Neural crest cell (in vitro differentiated cells): ENCODE measurements around the gene RIPOR2. TPM values are rescaled to one million over a fixed set of nuclear protein-coding genes. Genes with fewer than 3 reads are reported as not detected.

Source experiments
- DNase-seq: peaks from one replicate; pipeline ENCODE4 v3.0.0; 2021; ENCODE audit warnings: low read depth, mixed read lengths, low spot score
- H3K27ac Mint-ChIP-seq: one replicate; pipeline ENCODE4 v1.8.0; 2021; ENCODE audit warnings: mild to moderate bottlenecking, mixed read lengths; ENCODE audit not compliant: unreplicated experiment
- H3K27me3 Mint-ChIP-seq: 2 replicates; pipeline ENCODE4 v1.8.0; 2021; ENCODE audit warnings: low read depth, mild to moderate bottlenecking, mixed read lengths
- H3K36me3 Mint-ChIP-seq: 2 replicates; pipeline ENCODE4 v1.8.0; 2021; ENCODE audit warnings: low read depth, mild to moderate bottlenecking, mixed read lengths
- H3K4me1 Mint-ChIP-seq: 2 replicates; pipeline ENCODE4 v1.8.0; 2021; ENCODE audit warnings: mixed read lengths
- H3K4me3 Mint-ChIP-seq: one replicate; pipeline ENCODE4 v1.8.0; 2021; ENCODE audit warnings: mild to moderate bottlenecking, mixed read lengths
- H3K9me3 Mint-ChIP-seq: 2 replicates; pipeline ENCODE4 v1.8.0; 2021; ENCODE audit warnings: mixed read lengths
- CTCF ChIP-seq: fragments of 200-600 bp; sonication (generic); conservative IDR thresholded peaks from 2 replicates; pipeline ENCODE4 v1.5.0; 2021; ENCODE audit warnings: antibody characterized with exemption, mild to moderate bottlenecking
- total RNA-seq: library from RNA; stranded (reverse); gene quantifications from 2 replicates; pipeline ENCODE4 v1.2.1, GENCODE V29; 2021

The RIPOR2 gene
- total RNA-seq, 1 donor from 2014 or later: 3.5 TPM

DNA sequence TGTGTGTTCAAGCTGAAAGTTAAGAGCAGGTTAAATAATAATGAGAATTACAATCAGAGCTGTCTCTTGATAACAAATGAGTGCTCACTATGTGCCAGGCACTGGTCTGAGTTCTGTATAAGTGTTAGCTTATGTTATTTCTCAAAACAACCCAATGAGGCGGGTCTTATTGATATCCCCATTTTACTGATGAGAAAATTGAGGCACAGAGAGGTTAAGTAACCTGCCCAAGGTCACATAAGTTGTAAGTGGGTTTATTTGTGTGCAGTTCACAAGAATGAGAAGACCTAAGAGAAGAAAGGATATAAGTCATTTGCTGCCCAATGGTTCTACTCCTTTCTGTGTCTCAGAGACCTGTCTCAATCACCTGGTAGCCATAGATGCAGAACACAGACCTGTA, 103.0 kb downstream of the RIPOR2 start:
- Mint-ChIP-seq H3K4me3 (no peak overlapping the region), H3K9me3 (no peaks in the 10 kb centered on the region), H3K36me3 (no peaks in the 10 kb centered on the region), H3K27me3 (no peaks in the 10 kb centered on the region), H3K4me1 (peaks cover 4% of the 10 kb centered on the region), H3K27ac (no peak overlapping the region)
- TF ChIP-seq CTCF: no peak
- DNase-seq: no peak

GRCh38 chr6:24831771-24832716, 103.7 kb downstream of the RIPOR2 start:
- no peak for DNase-seq
- no peaks in the 10 kb centered on the region for H3K36me3 Mint-ChIP-seq
- no peak overlapping the region for H3K4me3 Mint-ChIP-seq
- H3K9me3 Mint-ChIP-seq: no peaks in the 10 kb centered on the region
- H3K4me1 Mint-ChIP-seq: peaks cover 4% of the 10 kb centered on the region
- TF ChIP-seq CTCF: no peak
- no peak overlapping the region for H3K27ac Mint-ChIP-seq
- H3K27me3 Mint-ChIP-seq: no peaks in the 10 kb centered on the region

- Mint-ChIP-seq H3K36me3 (no peaks in the 10 kb centered on the region), H3K27ac (no peak overlapping the region), H3K4me3 (no peak overlapping the region), H3K27me3 (no peaks in the 10 kb centered on the region), H3K9me3 (no peaks in the 10 kb centered on the region), H3K4me1 (peaks cover 4% of the 10 kb centered on the region)
- TF ChIP-seq CTCF: no peak
- no peak for DNase-seq
Measured at GRCh38 chr6:24829657-24830056, 106.1 kb downstream of the RIPOR2 start.

DNA sequence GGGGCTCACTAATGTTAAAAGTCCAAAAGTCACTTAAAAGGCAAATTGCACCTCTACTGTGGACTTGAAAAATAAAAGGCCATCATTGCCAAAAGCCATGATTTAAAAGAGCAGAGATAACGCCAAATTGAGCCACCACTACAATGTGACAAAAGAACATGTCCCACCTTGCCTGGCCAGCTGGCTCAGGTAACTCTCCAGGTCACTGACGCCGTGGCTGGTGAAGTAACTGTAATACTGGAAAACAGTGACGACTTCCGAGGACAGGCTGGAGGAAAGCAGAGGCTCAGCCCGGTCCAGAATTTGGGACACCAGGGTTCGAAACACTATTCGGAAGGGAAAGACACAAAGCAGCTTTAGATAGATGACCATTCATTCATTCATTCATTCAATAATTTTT, 107.8 kb downstream of the RIPOR2 start:
- no peaks in the 10 kb centered on the region for H3K36me3 Mint-ChIP-seq
- no peak overlapping the region for H3K4me3 Mint-ChIP-seq
- no peaks in the 10 kb centered on the region for H3K9me3 Mint-ChIP-seq
- no peak overlapping the region for H3K27ac Mint-ChIP-seq
- H3K4me1 Mint-ChIP-seq: no peaks in the 10 kb centered on the region
- TF ChIP-seq CTCF: no peak
- no peaks in the 10 kb centered on the region for H3K27me3 Mint-ChIP-seq
- DNase-seq: no peak

DNA sequence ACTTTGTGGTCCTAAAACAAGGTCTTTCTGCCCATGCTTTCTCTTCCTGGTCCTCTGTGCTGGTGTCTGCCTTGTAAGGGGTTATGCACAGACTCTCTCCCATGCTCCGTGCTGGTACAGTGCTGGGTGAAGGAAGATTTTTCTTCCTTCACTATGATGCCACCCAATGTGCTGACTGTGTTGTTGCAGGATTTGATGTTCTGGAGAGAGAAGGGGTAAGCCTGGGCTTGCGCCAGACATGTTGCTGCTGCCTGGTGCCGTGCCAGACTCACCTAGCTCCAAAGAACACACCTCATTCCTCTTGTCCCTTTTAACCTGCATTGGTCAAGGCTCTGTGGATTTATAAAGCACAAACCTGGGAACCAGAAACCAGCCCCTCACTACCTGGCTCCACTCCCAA, 108.6 kb downstream of the RIPOR2 start:
- no peaks in the 10 kb centered on the region for H3K4me1 Mint-ChIP-seq
- TF ChIP-seq CTCF: no peak
- no peaks in the 10 kb centered on the region for H3K9me3 Mint-ChIP-seq
- DNase-seq: no peak
- no peak overlapping the region for H3K4me3 Mint-ChIP-seq
- H3K27me3 Mint-ChIP-seq: no peaks in the 10 kb centered on the region
- no peak overlapping the region for H3K27ac Mint-ChIP-seq
- H3K36me3 Mint-ChIP-seq: no peaks in the 10 kb centered on the region
